Measurements from ENCODE around the gene SLC25A21. TPM values are rescaled to one million over a fixed set of nuclear protein-coding genes. Genes with fewer than 3 reads are reported as not detected.

SLC25A21 gene
- total RNA-seq, 1 experiment from 2014 or later, result 7.1 TPM

DNA sequence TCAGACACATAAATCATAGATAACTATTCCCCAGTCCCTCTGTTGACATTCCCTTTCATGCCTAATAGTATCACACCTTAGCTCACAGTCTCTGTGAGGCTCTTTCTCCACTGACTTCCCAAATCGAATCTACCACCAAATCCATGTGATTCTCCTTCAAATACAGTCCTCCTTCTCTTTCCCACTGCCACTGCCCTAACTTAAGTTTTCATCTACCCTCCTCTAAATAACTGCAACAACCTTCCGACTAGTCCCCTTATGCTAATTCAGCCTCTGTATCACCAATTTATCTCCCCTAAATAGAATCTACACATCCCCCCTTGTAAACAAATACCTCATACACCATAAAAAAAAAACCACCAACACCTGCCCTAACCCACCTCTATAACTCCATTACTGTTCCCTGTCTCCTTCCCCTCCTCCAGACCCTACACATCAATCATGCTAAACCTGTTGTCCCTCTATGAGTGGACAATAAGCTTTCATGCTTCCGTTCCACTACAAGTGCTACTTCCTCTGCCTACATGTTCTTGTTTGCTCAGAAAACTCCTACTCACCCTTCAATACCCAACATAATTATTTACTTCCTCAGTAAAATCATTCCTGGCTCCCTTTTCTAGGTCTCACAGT lies 39.0 kb downstream of the SLC25A21 start:
- no CpG with 5 or more reads among the region's 3 CpGs for WGBS (ENCODE audit: extremely low coverage, insufficient read length, low lambda C conversion rate)
- no peaks in the 10 kb centered on the region for H3K9me3 ChIP-seq (ENCODE audit: control insufficient read depth, low read depth, low read length)

More for the DNA sequence above, 39.0 kb downstream of the SLC25A21 start:
- Mint-ChIP-seq H3K36me3 (ENCODE audit: insufficient read depth in 1 of 3, low read depth in 3 of 3) (no peaks in the 10 kb centered on the region), H3K4me1 (no peaks in the 10 kb centered on the region), H3K27me3 (ENCODE audit: low read depth) (no peaks in the 10 kb centered on the region; the same call in 1 of the 2 replicates), H3K9me3 (no peaks in the 10 kb centered on the region), H3K27ac (no peak overlapping the region), H3K4me3 (no peak overlapping the region)
- Histone ChIP-seq H2BK120ac (ENCODE audit: low read depth, low read length, poor library complexity, severe bottlenecking) (no peak overlapping the region), H3K23ac (ENCODE audit: insufficient read length, low read depth, low read length) (no peak overlapping the region), H2AFZ (ENCODE audit: low read length) (no peak overlapping the region), H3T11ph (ENCODE audit: low read length) (no peak overlapping the region), H2BK15ac (ENCODE audit: low read depth, low read length) (no peak overlapping the region), H4K91ac (ENCODE audit: insufficient read length, low read depth, low read length) (no peak overlapping the region), H3K79me1 (ENCODE audit: insufficient read depth, low read depth, low read length, poor library complexity, severe bottlenecking) (no peaks in the 10 kb centered on the region), H4K5ac (ENCODE audit: insufficient read length, low read depth, low read length) (no peak overlapping the region), H4K20me1 (ENCODE audit: control insufficient read depth, insufficient read depth, insufficient read length) (no peaks in the 10 kb centered on the region), H3K14ac (ENCODE audit: insufficient read depth, low read length) (no peak overlapping the region), H4K8ac (replicated peaks; ENCODE audit: insufficient read length, low read depth, low read length) (no peak overlapping the region), H2BK20ac (ENCODE audit: low read depth, low read length, poor library complexity, severe bottlenecking) (no peak overlapping the region), H3K4me1 (ENCODE audit: insufficient read depth, low read length) (no peaks in the 10 kb centered on the region), H2AK5ac (ENCODE audit: insufficient read length, low read length) (no peak overlapping the region), H3K56ac (ENCODE audit: insufficient read length, low read depth, low read length) (no peak overlapping the region), H3K18ac (ENCODE audit: insufficient read length, low read depth, low read length) (no peak overlapping the region), H3K79me2 (ENCODE audit: insufficient read depth, low read length) (no peaks in the 10 kb centered on the region), H3K27me3 (ENCODE audit: insufficient read depth, low read length) (no peaks in the 10 kb centered on the region), H2BK5ac (ENCODE audit: insufficient read length, low read length) (no peak overlapping the region), H2BK12ac (ENCODE audit: insufficient read length, low read depth, low read length) (no peak overlapping the region), H3K4ac (ENCODE audit: low read depth, low read length) (no peak overlapping the region), H3K23me2 (ENCODE audit: insufficient read length, low read depth, low read length, poor library complexity, severe bottlenecking) (no peaks in the 10 kb centered on the region), H3K27ac (ENCODE audit: insufficient read length, low read depth, low read length) (no peak overlapping the region), H3K4me2 (ENCODE audit: insufficient read depth, insufficient read length, low read length) (no peak overlapping the region), H3K9ac (ENCODE audit: extremely low read depth, insufficient read length, low read length) (no peak overlapping the region)
- no peak for DNase-seq
- TF ChIP-seq, protein P1, sequence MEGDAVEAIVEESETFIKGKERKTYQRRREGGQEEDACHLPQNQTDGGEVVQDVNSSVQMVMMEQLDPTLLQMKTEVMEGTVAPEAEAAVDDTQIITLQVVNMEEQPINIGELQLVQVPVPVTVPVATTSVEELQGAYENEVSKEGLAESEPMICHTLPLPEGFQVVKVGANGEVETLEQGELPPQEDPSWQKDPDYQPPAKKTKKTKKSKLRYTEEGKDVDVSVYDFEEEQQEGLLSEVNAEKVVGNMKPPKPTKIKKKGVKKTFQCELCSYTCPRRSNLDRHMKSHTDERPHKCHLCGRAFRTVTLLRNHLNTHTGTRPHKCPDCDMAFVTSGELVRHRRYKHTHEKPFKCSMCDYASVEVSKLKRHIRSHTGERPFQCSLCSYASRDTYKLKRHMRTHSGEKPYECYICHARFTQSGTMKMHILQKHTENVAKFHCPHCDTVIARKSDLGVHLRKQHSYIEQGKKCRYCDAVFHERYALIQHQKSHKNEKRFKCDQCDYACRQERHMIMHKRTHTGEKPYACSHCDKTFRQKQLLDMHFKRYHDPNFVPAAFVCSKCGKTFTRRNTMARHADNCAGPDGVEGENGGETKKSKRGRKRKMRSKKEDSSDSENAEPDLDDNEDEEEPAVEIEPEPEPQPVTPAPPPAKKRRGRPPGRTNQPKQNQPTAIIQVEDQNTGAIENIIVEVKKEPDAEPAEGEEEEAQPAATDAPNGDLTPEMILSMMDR (conservative IDR thresholded peaks at IDR 0.05), result no peak

Data from H9 (cell line).